Uterus (tissue), 4 donors: ENCODE data around the gene EYA4. TPM values are rescaled to one million over a fixed set of nuclear protein-coding genes. Genes with fewer than 3 reads are reported as not detected.

Experiments
- DNase-seq, 2 donors: peaks; one replicate each; pipeline ENCODE4 v3.0.0-alpha.2; 2019 to 2020
- H3K27ac ChIP-seq, 2 donors: fragments of 200-600 bp; sonication (generic); 1 replicate in 1 of 2; 2 replicates in 1 of 2; pipeline ENCODE4 v1.5.1; 2016 to 2018
- H3K27me3 ChIP-seq, 2 donors: fragments of 200-600 bp; sonication (generic); one replicate each; pipeline ENCODE4 v1.5.1; 2018 to 2019; ENCODE audit warnings: control low read depth in 1 of 2
- H3K36me3 ChIP-seq, 2 donors: fragments of 200-600 bp; sonication (generic); one replicate each; pipeline ENCODE4 v1.5.1; 2019; ENCODE audit warnings: control low read depth in 1 of 2
- H3K4me1 ChIP-seq, 2 donors: fragments of 200-600 bp; sonication (generic); one replicate each; pipeline ENCODE4 v1.5.1; 2018 to 2019; ENCODE audit warnings: control low read depth in 1 of 2
- H3K4me3 ChIP-seq, 2 donors: fragments of 200-600 bp; sonication (generic); 1 replicate in 1 of 2; 2 replicates in 1 of 2; pipeline ENCODE4 v1.5.1; 2018 to 2019; ENCODE audit warnings: mild to moderate bottlenecking in 1 of 2
- H3K9me3 ChIP-seq, 2 donors: fragments of 200-600 bp; sonication (generic); one replicate each; pipeline ENCODE4 v1.5.1; 2019; ENCODE audit warnings: control low read depth in 1 of 2
- CTCF ChIP-seq, 4 experiments: fragments of 200-600 bp in 2 of 4; fragments of 450-650 bp in 2 of 4; sonication (generic) in 2 of 4; IDR thresholded peaks; one replicate each; pipeline ENCODE4 v1.5.1; 2016 to 2019; ENCODE audit warnings: antibody characterized with exemption in 4 of 4, mild to moderate bottlenecking in 2 of 4, moderate library complexity in 1 of 4
- POLR2A ChIP-seq, 2 donors: fragments of 450-650 bp; IDR thresholded peaks; one replicate each; pipeline ENCODE4 v1.6.1; 2016; ENCODE audit warnings: antibody characterized with exemption in 2 of 2, mild to moderate bottlenecking in 1 of 2, moderate library complexity in 1 of 2
- intact Hi-C: fragments of 100-400 bp; cut with DNase I; formaldehyde crosslinking; loops from one replicate; pipeline ENCODE4 v1.15.1; 2023; ENCODE audit warnings: low total_unique reads
- total RNA-seq, 4 donors: library from RNA; depleted of rRNA in 3 of 4; stranded (reverse); fragments of >200 nt in 3 of 4; gene quantifications; one replicate each; pipeline versions ENCODE4 v1.1.0 to v1.2.4, GENCODE V29; 2014 to 2023
- donor health status: DM: yes; HTN: yes; CAD: no.

Gene EYA4
- total RNA-seq, 4 donors from 2014 or later, result 2.0 to 8.8 (median 8.4) TPM; not detected in 1

GRCh38 chr6:133376743-133377142 lies 135.6 kb downstream of the EYA4 start:
- intact Hi-C loops, result no loop called here
- TF ChIP-seq CTCF (IDR thresholded peaks at IDR 0.05) (no peak), POLR2A (IDR thresholded peaks at IDR 0.05) (no peak)
- DNase-seq, result no peak
- Histone ChIP-seq H3K27me3 (no peaks in the 10 kb centered on the region), H3K27ac (no peak overlapping the region), H3K4me1 (no peaks in the 10 kb centered on the region), H3K4me3 (no peak overlapping the region), H3K36me3 (no peaks in the 10 kb centered on the region), H3K9me3 (no peaks in the 10 kb centered on the region)

- Histone ChIP-seq H3K36me3 (no peaks in the 10 kb centered on the region), H3K27ac (no peak overlapping the region), H3K27me3 (no peaks in the 10 kb centered on the region), H3K4me1 (no peaks in the 10 kb centered on the region), H3K9me3 (no peaks in the 10 kb centered on the region), H3K4me3 (no peak overlapping the region)
- TF ChIP-seq CTCF (IDR thresholded peaks at IDR 0.05) (no peak), POLR2A (IDR thresholded peaks at IDR 0.05) (no peak)
- intact Hi-C loops, result no loop called here
- DNase-seq, result no peak
These were observed 136.1 kb downstream of the EYA4 start for GRCh38 chr6:133377219-133377618.

- H3K36me3 ChIP-seq, result no peaks in the 10 kb centered on the region
- no peaks in the 10 kb centered on the region for H3K4me1 ChIP-seq
- H3K4me3 ChIP-seq, result no peak overlapping the region
- no peaks in the 10 kb centered on the region for H3K9me3 ChIP-seq
- no peaks in the 10 kb centered on the region for H3K27me3 ChIP-seq
- H3K27ac ChIP-seq, result no peak overlapping the region
- TF ChIP-seq CTCF (IDR thresholded peaks at IDR 0.05), result no peak
- no peak for TF ChIP-seq POLR2A (IDR thresholded peaks at IDR 0.05)
- no peak for DNase-seq
- intact Hi-C loops, result no loop called here
These were observed 138.9 kb downstream of the EYA4 start for GRCh38 chr6:133380047-133380446.

- Histone ChIP-seq H3K27ac (no peak overlapping the region), H3K4me1 (no peaks in the 10 kb centered on the region), H3K36me3 (no peaks in the 10 kb centered on the region), H3K4me3 (no peak overlapping the region), H3K9me3 (no peaks in the 10 kb centered on the region), H3K27me3 (no peaks in the 10 kb centered on the region)
- intact Hi-C loops, result no loop called here
- TF ChIP-seq POLR2A (IDR thresholded peaks at IDR 0.05) (no peak), CTCF (IDR thresholded peaks at IDR 0.05) (no peak)
- DNase-seq, result no peak
These were observed 139.6 kb downstream of the EYA4 start for GRCh38 chr6:133380723-133381122.

GRCh38 chr6:133388731-133389130 lies 147.6 kb downstream of the EYA4 start:
- H3K4me1 ChIP-seq, result no peaks in the 10 kb centered on the region
- H3K36me3 ChIP-seq, result no peaks in the 10 kb centered on the region
- intact Hi-C loops, result no loop called here
- no peak overlapping the region for H3K4me3 ChIP-seq
- no peaks in the 10 kb centered on the region for H3K27me3 ChIP-seq
- H3K27ac ChIP-seq, result no peak overlapping the region
- no peaks in the 10 kb centered on the region for H3K9me3 ChIP-seq
- TF ChIP-seq POLR2A (IDR thresholded peaks at IDR 0.05) (no peak), CTCF (IDR thresholded peaks at IDR 0.05) (no peak)
- no peak for DNase-seq
